Hepatic stellate cell (primary cell): ENCODE results near the gene NDE1.
"Not testable (repeated sequence)": the region's sequence is repeated elsewhere in the genome, so short reads cannot be mapped to it uniquely, and the experiment has no call there.

Experiments used
- DNase-seq: peaks from one replicate; pipeline ENCODE4 v3.0.0; 2011; ENCODE audit warnings: low spot score

NDE1 gene

GRCh38 chr16:15652293-15653001 lies 2.4 kb downstream of the NDE1 start:
- no peak for DNase-seq

- peak; percentile 88 for DNase-seq
Measured at GRCh38 chr16:15653227-15653626, 3.2 kb downstream of the NDE1 start.

- DNase-seq, result no peak
Measured at GRCh38 chr16:15654591-15654990, 4.5 kb downstream of the NDE1 start.

- not testable (repeated sequence) for DNase-seq
Measured at GRCh38 chr16:15655561-15655960, 5.5 kb downstream of the NDE1 start.

- DNase-seq, result no peak
Measured at GRCh38 chr16:15658149-15658548, 8.1 kb downstream of the NDE1 start.

GRCh38 chr16:15658556-15658955 lies 8.5 kb downstream of the NDE1 start:
- no peak for DNase-seq

GRCh38 chr16:15660203-15660601 lies 10.2 kb downstream of the NDE1 start:
- no peak for DNase-seq

GRCh38 chr16:15665107-15665506 lies 15.1 kb downstream of the NDE1 start:
- no peak for DNase-seq

- no peak for DNase-seq
Measured at GRCh38 chr16:15667091-15667742, 17.2 kb downstream of the NDE1 start.

GRCh38 chr16:15671530-15672117 lies 21.6 kb downstream of the NDE1 start:
- DNase-seq, result no peak

GRCh38 chr16:15672127-15672513 lies 22.1 kb downstream of the NDE1 start:
- not testable (repeated sequence) for DNase-seq

GRCh38 chr16:15672514-15673167 lies 22.6 kb downstream of the NDE1 start:
- DNase-seq, result peak; percentile 88

GRCh38 chr16:15674571-15674970 lies 24.5 kb downstream of the NDE1 start:
- DNase-seq, result no peak

GRCh38 chr16:15676506-15676905 lies 26.5 kb downstream of the NDE1 start:
- DNase-seq, result no peak

- DNase-seq, result no peak
Measured at GRCh38 chr16:15677447-15677846, 27.4 kb downstream of the NDE1 start.

GRCh38 chr16:15682105-15682570 lies 32.1 kb downstream of the NDE1 start:
- peak; percentile 63 for DNase-seq

- no peak for DNase-seq
Measured at GRCh38 chr16:15686287-15686686, 36.2 kb downstream of the NDE1 start.

GRCh38 chr16:15689290-15689689 lies 39.2 kb downstream of the NDE1 start:
- DNase-seq, result no peak

- DNase-seq, result peak; percentile 48
Measured at GRCh38 chr16:15690296-15690695, 40.3 kb downstream of the NDE1 start.

- no peak for DNase-seq
Measured at GRCh38 chr16:15691046-15691445, 41.0 kb downstream of the NDE1 start.

GRCh38 chr16:15692508-15692907 lies 42.5 kb downstream of the NDE1 start:
- DNase-seq, result not testable (repeated sequence)

GRCh38 chr16:15694499-15694898 lies 44.5 kb downstream of the NDE1 start:
- DNase-seq, result no peak

GRCh38 chr16:15699819-15700218 lies 49.8 kb downstream of the NDE1 start:
- no peak for DNase-seq
